Cardiac septum (tissue), 1 donor: ENCODE results near the gene SPRY2. TPM values are rescaled to one million over a fixed set of nuclear protein-coding genes. Genes with fewer than 3 reads are reported as not detected.

Experiments
- DNase-seq: peaks from one replicate; pipeline ENCODE4 v3.0.0-alpha.2; 2020; ENCODE audit warnings: low spot score
- intact Hi-C: fragments of 100-400 bp; cut with DNase I; formaldehyde crosslinking; loops from one replicate; pipeline ENCODE4 v1.14.0; 2022
- total RNA-seq: library from RNA; stranded (reverse); fragmentation: NEBNext Ultra II Directional; extraction: Animal tissue kit (Norgen Biotek cat#: 25700); gene quantifications from one replicate; pipeline ENCODE4 v1.2.1, GENCODE V29; 2021
- donor health status: DM: no; HTN: no; CAD: no.

SPRY2 gene
- total RNA-seq, 1 donor from 2014 or later, result 32.8 TPM

DNA sequence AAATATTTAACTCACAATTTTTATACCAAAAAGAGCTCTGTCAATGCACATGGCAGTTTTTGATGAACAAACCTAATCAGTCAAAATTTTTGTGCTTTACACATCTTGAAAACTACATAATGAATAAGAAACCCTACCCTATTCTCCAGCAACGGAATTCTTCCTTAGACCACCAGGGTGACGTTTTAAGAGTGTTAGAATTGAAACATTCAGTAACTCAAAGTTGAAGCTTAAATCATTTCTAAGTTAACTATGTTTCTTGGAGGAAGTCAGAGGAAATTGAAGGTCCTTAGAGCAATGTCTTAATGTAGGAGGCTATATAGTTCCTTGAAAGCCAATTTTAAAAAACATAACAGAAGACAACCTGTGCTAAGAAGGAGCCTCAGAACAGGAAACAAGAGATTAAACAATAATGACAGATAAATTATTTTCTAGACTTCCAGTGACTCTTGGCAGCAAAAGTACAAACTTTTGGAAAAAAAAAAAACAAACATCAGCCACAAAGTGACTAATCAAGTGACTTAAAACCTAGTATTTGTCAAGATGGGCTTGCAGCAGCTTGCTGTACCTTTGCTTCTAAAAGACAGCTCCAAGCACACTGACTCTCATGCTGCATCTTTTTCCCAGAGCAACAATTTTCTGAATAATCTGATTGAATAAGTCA, 6.2 kb downstream of the SPRY2 start:
- no peak for DNase-seq
- intact Hi-C loops, result no loop called here

GRCh38 chr13:80331984-80332383, 8.9 kb downstream of the SPRY2 start:
- intact Hi-C loops, result no loop called here

DNA sequence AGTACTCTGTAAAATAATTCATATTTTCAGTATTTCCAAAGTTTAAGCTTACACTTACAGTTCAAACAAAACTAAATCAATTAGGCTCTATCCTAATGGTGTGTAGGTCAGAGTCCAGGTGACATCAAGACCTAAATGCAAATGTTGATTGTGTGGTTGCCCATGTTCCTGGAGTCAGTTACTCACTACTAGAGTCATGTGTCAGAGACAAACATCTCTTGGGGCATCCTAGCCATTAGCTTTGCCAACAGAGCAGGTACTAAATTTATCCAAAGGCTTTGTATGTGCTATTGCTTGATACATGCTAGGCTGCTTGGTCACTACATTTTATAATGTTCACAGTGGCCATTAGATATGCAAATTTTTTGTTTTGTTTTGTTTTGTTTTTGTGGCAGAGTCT, 11.7 kb downstream of the SPRY2 start:
- intact Hi-C loops, result no loop called here
- no peak for DNase-seq

More at GRCh38 chr13:80331984-80332383, 8.9 kb downstream of the SPRY2 start:
- DNase-seq, result no peak

- DNase-seq, result no peak
- intact Hi-C loops, result no loop called here
Measured at GRCh38 chr13:80319004-80319403, 21.9 kb downstream of the SPRY2 start.

DNA sequence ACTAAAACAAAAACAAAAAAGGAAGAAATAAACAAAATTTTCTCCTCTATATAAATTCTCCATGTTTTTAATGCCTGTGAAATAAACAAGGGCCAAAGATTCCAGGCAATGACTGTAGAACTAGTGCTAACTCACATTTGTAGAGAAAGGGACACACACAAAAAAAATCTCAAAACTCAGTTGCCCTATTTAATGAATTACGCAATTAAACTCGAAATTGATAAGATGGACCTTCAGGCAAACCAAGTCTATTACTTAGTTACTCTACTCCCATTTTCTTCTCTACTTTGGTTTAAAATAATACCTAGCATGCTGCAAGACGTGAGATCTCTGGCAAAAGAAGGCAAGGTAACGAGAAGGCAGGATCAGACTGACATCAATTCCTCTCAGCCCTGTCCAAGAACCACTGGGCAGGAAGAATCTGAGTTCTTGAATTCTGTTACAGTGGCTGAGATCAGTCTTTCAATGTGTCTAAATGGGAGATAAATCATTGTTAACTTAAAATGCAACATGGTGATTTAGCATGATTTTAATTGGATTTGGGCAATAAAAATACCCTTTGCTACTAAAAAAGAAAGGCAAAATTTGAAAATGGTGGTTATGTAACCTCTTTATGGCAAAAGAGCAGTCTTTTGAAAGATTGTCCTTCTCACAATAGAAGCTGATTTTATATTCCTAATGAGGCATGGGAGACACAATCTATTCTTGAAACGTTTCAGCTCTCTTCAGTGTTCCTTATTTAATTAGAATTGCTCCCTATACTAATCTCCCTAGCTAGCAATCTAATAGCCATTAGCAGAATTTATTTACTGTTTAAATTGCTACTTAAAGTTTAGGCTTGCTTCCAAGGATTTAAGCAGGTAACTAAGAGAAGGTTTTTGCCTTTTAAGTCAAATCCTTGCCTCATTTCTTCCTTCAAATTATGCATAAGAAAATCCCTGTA, 25.9 kb downstream of the SPRY2 start:
- intact Hi-C loops, result no loop called here
- DNase-seq, result no peak

DNA sequence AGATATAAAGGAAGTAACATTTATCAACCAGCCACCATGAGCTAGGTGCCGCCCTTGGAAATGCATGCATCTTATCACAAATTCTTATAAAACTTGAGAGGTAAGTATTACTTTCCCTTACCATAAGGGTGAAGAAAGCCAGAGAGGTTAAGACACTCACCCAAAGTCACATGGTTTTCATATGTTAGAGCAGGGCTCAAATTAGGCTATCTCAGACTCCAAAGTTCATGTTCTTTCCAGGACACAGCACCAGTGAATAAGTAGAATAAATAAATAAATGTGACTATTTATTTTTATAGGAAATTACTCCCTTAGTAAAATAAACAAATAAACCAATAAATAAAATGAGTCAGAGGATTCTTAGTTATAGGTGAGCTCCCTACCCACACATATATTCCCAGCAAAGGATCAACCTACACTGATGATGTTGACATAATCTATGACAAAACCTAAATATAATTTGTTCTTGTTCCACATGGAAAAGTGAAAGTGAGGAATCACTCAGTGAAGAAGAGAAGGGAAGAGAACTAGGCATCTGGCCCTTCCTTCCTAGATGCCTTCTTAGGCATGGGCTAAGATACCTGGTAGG, 27.2 kb downstream of the SPRY2 start:
- intact Hi-C loops, result no loop called here
- no peak for DNase-seq

DNA sequence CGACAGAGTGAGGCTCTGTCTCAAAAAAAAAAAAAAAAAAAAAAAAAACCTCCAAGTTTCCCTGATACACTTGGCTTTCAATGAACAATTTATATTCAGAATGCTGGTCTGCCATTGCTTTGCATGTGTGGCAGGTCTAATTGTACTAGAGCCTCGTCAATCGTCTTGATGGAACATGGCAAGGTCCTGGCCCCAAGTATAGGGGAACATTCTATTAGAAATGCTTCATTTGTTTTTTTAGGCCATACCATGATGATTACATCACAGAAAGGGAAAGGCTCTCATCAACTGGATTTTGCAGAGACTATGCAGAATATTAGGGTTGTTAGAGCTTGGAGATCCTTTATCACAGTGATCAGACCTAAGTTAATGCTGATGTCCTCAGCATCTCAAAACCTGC, 28.0 kb downstream of the SPRY2 start:
- intact Hi-C loops, result no loop called here
- no peak for DNase-seq

DNA sequence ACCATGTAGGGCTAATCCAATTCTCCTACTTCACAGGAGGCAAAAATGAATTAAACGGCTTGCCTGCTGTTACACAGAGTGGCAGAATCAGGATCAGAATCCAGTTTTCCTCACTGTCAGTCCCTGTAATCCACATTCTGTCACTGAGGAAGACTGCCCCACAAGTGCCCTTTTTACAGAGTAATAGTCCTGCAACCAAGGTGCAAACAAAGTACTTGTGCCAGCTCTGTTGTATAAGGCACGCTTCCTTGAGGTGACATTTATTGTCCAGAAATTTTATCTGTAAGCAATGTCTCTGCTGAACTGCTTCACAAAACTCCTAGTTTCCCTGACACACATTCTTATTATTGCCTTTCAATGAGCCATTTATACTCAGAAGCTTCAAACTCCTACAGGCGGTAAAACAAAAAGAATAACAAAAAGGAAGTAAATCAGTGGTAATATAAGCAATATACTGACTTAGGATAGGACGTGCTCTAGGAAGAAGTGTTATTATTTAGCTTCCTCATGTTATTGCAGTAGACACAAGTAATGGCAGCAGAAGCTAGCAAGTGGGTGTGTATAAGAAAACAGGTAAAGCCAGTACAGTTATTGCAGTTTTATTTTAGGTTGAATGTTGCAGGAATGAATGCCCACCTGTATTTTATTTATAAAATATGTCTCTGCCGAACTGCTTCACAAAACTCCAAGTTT, 28.8 kb downstream of the SPRY2 start:
- DNase-seq, result no peak
- intact Hi-C loops, result no loop called here

- no peak for DNase-seq
- intact Hi-C loops, result no loop called here
Measured at GRCh38 chr13:80309926-80310325, 31.0 kb downstream of the SPRY2 start.

DNA sequence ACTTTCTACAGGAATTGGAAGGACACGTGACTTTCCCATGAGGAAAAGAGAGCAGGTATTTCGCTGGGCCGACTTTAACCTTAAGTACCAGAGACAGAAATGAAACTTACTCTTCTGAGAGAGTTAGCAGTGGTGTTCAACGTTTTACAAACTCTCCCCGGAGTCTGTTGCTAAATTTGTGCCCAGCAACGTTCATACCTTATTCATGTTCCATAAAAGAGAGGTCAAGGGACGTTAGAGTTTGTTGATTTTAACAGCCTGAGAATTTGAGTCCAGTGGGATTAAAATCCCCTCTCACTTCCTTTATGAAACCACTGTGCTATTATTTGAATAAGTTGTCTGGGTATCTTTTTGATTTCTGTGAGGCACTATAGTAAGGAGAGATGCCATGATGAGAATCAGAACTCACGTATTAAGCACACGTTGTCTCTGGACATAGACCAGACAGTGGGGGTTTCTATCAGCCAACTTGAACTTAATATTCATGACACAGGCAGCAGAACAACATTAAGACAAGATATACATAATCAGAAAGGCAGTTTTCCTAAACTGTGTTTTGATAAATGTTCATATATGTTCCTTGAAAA, 33.4 kb downstream of the SPRY2 start:
- intact Hi-C loops, result no loop called here
- no peak for DNase-seq

GRCh38 chr13:80306337-80306972, 34.5 kb downstream of the SPRY2 start:
- no peak for DNase-seq
- intact Hi-C loops, result no loop called here

- no peak for DNase-seq
- intact Hi-C loops, result no loop called here
Measured at GRCh38 chr13:80305737-80306136, 35.2 kb downstream of the SPRY2 start.

DNA sequence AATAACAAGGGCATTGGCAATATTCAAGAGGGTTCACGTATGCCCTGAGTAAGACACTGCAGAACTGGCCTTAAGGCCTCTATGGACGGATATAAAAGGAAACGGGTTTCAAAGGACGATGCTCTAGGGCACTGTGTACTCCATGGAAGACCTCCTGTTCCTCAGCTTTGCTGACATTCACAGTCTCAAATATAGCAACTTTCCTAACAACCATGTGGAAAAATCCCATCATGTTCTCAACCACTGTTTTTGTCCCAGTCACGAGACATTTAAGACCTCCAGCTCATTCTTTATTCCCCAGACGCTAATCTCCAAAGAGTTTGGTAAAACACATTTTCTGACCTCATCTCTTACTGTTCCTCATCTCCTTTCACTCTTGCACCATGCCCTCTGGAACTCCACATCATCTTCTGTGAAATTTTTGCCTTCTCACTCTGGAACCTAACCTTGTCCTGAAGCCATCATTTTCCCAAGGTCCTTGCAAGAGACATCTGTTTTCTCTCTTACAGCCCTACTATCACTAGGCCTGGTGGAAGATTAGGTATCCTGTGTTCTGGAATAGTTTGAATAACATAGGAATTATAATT, 37.6 kb downstream of the SPRY2 start:
- intact Hi-C loops, result no loop called here

GRCh38 chr13:80299046-80299445, 41.9 kb downstream of the SPRY2 start:
- intact Hi-C loops, result no loop called here
- no peak for DNase-seq

More for the DNA sequence above, 37.6 kb downstream of the SPRY2 start:
- no peak for DNase-seq

- intact Hi-C loops, result no loop called here
- no peak for DNase-seq
Measured at GRCh38 chr13:80297503-80297902, 43.4 kb downstream of the SPRY2 start.

- DNase-seq, result no peak
- intact Hi-C loops, result no loop called here
Measured at GRCh38 chr13:80297094-80297493, 43.8 kb downstream of the SPRY2 start.

DNA sequence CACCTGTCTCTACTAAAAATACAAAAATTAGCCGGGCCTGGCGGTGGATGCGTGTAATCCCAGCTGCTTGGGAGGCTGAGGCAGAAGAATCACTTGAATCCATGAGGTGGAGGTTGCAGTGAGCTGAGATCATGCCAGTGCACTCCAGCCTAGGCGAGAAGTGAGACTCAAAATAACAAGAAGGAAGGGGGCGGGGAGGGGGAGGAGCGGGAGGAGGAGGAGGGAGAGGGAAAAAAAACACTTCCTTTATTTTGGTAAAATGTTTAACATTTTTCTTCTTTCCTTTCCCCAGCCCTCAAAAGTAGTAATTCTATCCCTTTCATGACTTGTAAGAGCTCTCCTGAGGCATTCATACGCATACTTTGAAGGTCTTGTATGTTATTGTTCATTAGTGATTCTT, 44.3 kb downstream of the SPRY2 start:
- intact Hi-C loops, result no loop called here

GRCh38 chr13:80290591-80290990, 50.3 kb downstream of the SPRY2 start:
- no peak for DNase-seq
- intact Hi-C loops, result no loop called here

More for the DNA sequence above, 44.3 kb downstream of the SPRY2 start:
- no peak for DNase-seq
